Right forelimb (tissue), 1 donor: Measurements from ENCODE around the gene P3H2.

Experiments
- DNase-seq: peaks from one replicate; pipeline ENCODE4 v3.0.0-alpha.2; 2018

Gene P3H2

GRCh38 chr3:190012784-190013183 lies 107.9 kb downstream of the P3H2 start:
- DNase-seq, result no peak

- no peak for DNase-seq
Observed at GRCh38 chr3:190012314-190012782, 108.3 kb downstream of the P3H2 start.

GRCh38 chr3:190010486-190010885 lies 110.2 kb downstream of the P3H2 start:
- DNase-seq, result no peak

- no peak for DNase-seq
Observed at GRCh38 chr3:190009614-190010013, 111.1 kb downstream of the P3H2 start.

GRCh38 chr3:190008432-190008831 lies 112.3 kb downstream of the P3H2 start:
- no peak for DNase-seq

- no peak for DNase-seq
Observed at GRCh38 chr3:190005343-190006113, 115.2 kb downstream of the P3H2 start.

GRCh38 chr3:190004656-190005055 lies 116.0 kb downstream of the P3H2 start:
- no peak for DNase-seq

GRCh38 chr3:190003681-190004123 lies 117.0 kb downstream of the P3H2 start:
- DNase-seq, result no peak

- no peak for DNase-seq
Observed at GRCh38 chr3:190003068-190003467, 117.6 kb downstream of the P3H2 start.

- no peak for DNase-seq
Observed at GRCh38 chr3:190001426-190001825, 119.3 kb downstream of the P3H2 start.

GRCh38 chr3:190000861-190001196 lies 119.9 kb downstream of the P3H2 start:
- DNase-seq, result no peak

- DNase-seq, result no peak
Observed at GRCh38 chr3:190000187-190000860, 120.4 kb downstream of the P3H2 start.

- no peak for DNase-seq
Observed at GRCh38 chr3:189999718-190000117, 121.0 kb downstream of the P3H2 start.

GRCh38 chr3:189995129-189995528 lies 125.6 kb downstream of the P3H2 start:
- no peak for DNase-seq

- DNase-seq, result no peak
Observed at GRCh38 chr3:189990826-189991225, 129.9 kb downstream of the P3H2 start.

- no peak for DNase-seq
Observed at GRCh38 chr3:189988854-189989253, 131.8 kb downstream of the P3H2 start.

- no peak for DNase-seq
Observed at GRCh38 chr3:189988322-189988721, 132.4 kb downstream of the P3H2 start.

- DNase-seq, result no peak
Observed at GRCh38 chr3:189985948-189986347, 134.7 kb downstream of the P3H2 start.

- DNase-seq, result no peak
Observed at GRCh38 chr3:189983612-189984011, 137.1 kb downstream of the P3H2 start.

- DNase-seq, result no peak
Observed at GRCh38 chr3:189982321-189982945, 138.3 kb downstream of the P3H2 start.

- no peak for DNase-seq
Observed at GRCh38 chr3:189981668-189982067, 139.0 kb downstream of the P3H2 start.

GRCh38 chr3:189978753-189979152 lies 141.9 kb downstream of the P3H2 start:
- DNase-seq, result no peak

- DNase-seq, result no peak
Observed at GRCh38 chr3:189977174-189977573, 143.5 kb downstream of the P3H2 start.

- no peak for DNase-seq
Observed at GRCh38 chr3:189975391-189975990, 145.2 kb downstream of the P3H2 start.
